Duodenal mucosa (tissue), 2 donors: Measurements from ENCODE around the gene ZBTB38.

Source experiments
- H3K27ac ChIP-seq: one replicate; pipeline ENCODE4 v1.7.0; 2013; ENCODE audit warnings: low read depth, low read length
- H3K27me3 ChIP-seq, 2 donors: one replicate each; pipeline ENCODE4 v1.7.0; 2013; ENCODE audit warnings: low read length in 2 of 2, control low read depth in 1 of 2; ENCODE audit not compliant: insufficient read depth in 2 of 2, control insufficient read depth in 1 of 2
- H3K36me3 ChIP-seq, 2 donors: one replicate each; pipeline ENCODE4 v1.7.0; 2013; ENCODE audit warnings: low read length in 2 of 2, control low read depth in 1 of 2; ENCODE audit not compliant: insufficient read depth in 2 of 2, control insufficient read depth in 1 of 2
- H3K4me1 ChIP-seq, 2 donors: one replicate each; pipeline ENCODE4 v1.7.0; 2013; ENCODE audit warnings: low read length in 2 of 2, control low read depth in 1 of 2; ENCODE audit not compliant: insufficient read depth in 2 of 2, control insufficient read depth in 1 of 2
- H3K4me3 ChIP-seq, 2 donors: one replicate each; pipeline ENCODE4 v1.7.0; 2013; ENCODE audit warnings: low read length in 2 of 2, low read depth in 1 of 2
- H3K9ac ChIP-seq, 2 donors: one replicate each; pipeline ENCODE4 v1.7.0; 2013; ENCODE audit warnings: low read length in 2 of 2, low read depth in 1 of 2
- H3K9me3 ChIP-seq, 2 donors: one replicate each; pipeline ENCODE4 v1.7.0; 2013; ENCODE audit warnings: low read length in 2 of 2, control low read depth in 1 of 2; ENCODE audit not compliant: control insufficient read depth in 1 of 2

The ZBTB38 gene

GRCh38 chr3:141341536-141341935 is 26.8 kb upstream of the ZBTB38 start:
- Histone ChIP-seq H3K36me3 (no peaks in the 10 kb centered on the region), H3K27ac (no peak overlapping the region), H3K4me1 (peaks cover 37 to 41% of the 10 kb centered on the region in 2 donors), H3K4me3 (no peak overlapping the region), H3K9me3 (no peaks in the 10 kb centered on the region), H3K9ac (no peak overlapping the region), H3K27me3 (no peaks in the 10 kb centered on the region)

DNA sequence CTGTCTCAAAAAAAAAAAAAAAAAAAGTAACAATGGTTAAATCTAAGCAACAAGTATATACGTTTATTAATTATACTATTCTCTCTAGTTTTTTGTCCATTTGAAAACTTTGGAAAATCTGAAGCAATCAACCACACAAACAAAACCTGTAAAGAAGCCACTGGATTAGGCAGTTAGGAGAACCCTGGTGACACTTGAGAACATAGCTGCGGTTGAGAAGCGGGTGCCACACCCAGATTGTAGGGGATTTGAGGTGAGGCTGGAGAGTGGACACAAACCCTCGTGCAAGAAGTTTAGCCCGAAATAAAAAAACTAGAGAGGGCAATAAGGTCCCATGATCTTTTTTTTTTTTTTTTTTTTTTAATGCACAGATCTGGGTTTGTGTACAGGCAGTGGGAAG is 25.9 kb upstream of the ZBTB38 start:
- Histone ChIP-seq H3K27ac (no peak overlapping the region), H3K27me3 (no peaks in the 10 kb centered on the region)

GRCh38 chr3:141343077-141343476 is 25.2 kb upstream of the ZBTB38 start:
- H3K9me3 ChIP-seq, result no peaks in the 10 kb centered on the region
- no peaks in the 10 kb centered on the region for H3K27me3 ChIP-seq
- H3K27ac ChIP-seq, result no peak overlapping the region
- H3K9ac ChIP-seq, result no peak overlapping the region
- peaks cover 32 to 42% of the 10 kb centered on the region in 2 donors for H3K4me1 ChIP-seq
- H3K36me3 ChIP-seq, result no peaks in the 10 kb centered on the region
- peak overlapping the region in 1 of 2 donors; percentile 10 for H3K4me3 ChIP-seq

More for the DNA sequence above, 25.9 kb upstream of the ZBTB38 start:
- Histone ChIP-seq H3K4me3 (no peak overlapping the region), H3K4me1 (peaks cover 36 to 39% of the 10 kb centered on the region in 2 donors), H3K9ac (no peak overlapping the region), H3K36me3 (no peaks in the 10 kb centered on the region), H3K9me3 (no peaks in the 10 kb centered on the region)

DNA sequence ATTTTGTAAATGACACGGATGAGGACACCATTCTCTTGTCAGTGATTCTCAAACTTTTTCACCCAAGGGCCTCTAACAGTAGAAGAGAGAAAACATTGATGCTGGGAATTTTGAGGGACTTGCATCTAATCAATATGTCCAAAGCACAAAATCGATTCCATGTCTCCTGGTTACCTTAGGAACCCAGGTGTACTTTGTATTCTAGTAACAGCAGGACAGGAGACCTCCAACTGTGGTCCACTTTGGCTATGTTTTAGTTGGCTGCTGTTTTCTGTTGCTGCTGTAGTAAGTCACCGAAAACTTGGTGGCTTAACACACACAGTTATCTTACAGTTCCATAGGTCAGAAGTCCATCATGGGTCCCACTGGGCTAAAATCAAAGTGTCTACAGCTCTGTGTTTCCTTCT is 24.4 kb upstream of the ZBTB38 start:
- Histone ChIP-seq H3K36me3 (no peaks in the 10 kb centered on the region), H3K9ac (no peak overlapping the region), H3K27ac (no peak overlapping the region), H3K4me3 (peak overlapping the region in 1 of 2 donors; percentile 0), H3K4me1 (peaks cover 32 to 44% of the 10 kb centered on the region in 2 donors), H3K9me3 (no peaks in the 10 kb centered on the region), H3K27me3 (no peaks in the 10 kb centered on the region)

GRCh38 chr3:141345528-141345927 is 22.8 kb upstream of the ZBTB38 start:
- Histone ChIP-seq H3K27ac (peak overlapping the region; percentile 53), H3K9ac (peak overlapping the region; percentile 19 to 29)

DNA sequence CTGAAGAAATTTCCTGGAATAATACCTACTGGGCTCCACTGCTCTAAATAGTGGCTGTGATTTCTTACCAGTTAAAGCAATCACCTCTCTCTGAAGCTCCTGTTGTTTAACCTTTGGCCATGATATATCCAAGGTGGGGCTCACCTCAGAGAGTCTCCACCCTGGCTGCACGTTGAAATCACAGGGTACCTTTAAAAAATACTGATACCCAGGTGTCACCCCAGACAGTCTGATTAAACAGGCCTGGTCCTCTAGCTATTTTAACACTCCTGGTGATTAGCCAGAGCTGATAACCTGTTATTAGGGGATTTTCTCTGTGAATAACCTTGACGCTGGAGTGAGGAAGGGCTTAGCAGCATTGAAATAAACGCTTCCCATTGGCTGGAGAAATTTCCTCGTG is 22.3 kb upstream of the ZBTB38 start:
- Histone ChIP-seq H3K9ac (peak overlapping the region; percentile 19 to 29), H3K27ac (no peak overlapping the region), H3K27me3 (no peaks in the 10 kb centered on the region), H3K4me1 (peaks cover 32 to 45% of the 10 kb centered on the region in 2 donors), H3K36me3 (no peaks in the 10 kb centered on the region), H3K4me3 (peak overlapping the region; percentile 12 to 40), H3K9me3 (no peaks in the 10 kb centered on the region)

More at GRCh38 chr3:141345528-141345927, 22.8 kb upstream of the ZBTB38 start:
- no peaks in the 10 kb centered on the region for H3K27me3 ChIP-seq
- no peaks in the 10 kb centered on the region for H3K36me3 ChIP-seq
- peak overlapping the region; percentile 12 to 40 for H3K4me3 ChIP-seq
- H3K9me3 ChIP-seq, result no peaks in the 10 kb centered on the region
- peaks cover 32 to 45% of the 10 kb centered on the region in 2 donors for H3K4me1 ChIP-seq

- peak overlapping the region; percentile 34 to 40 for H3K4me3 ChIP-seq
- peak overlapping the region in 1 of 2 donors; percentile 26 for H3K9ac ChIP-seq
- H3K4me1 ChIP-seq, result peaks cover 32 to 45% of the 10 kb centered on the region in 2 donors
- H3K36me3 ChIP-seq, result no peaks in the 10 kb centered on the region
- H3K27me3 ChIP-seq, result no peaks in the 10 kb centered on the region
- H3K9me3 ChIP-seq, result no peaks in the 10 kb centered on the region
- no peak overlapping the region for H3K27ac ChIP-seq
Measured at GRCh38 chr3:141346418-141346817, 21.9 kb upstream of the ZBTB38 start.

GRCh38 chr3:141346839-141347238 is 21.5 kb upstream of the ZBTB38 start:
- Histone ChIP-seq H3K4me1 (peaks cover 32 to 45% of the 10 kb centered on the region in 2 donors), H3K27ac (peak overlapping the region; percentile 45), H3K9me3 (no peaks in the 10 kb centered on the region), H3K36me3 (no peaks in the 10 kb centered on the region), H3K4me3 (peak overlapping the region in 1 of 2 donors; percentile 34), H3K27me3 (no peaks in the 10 kb centered on the region), H3K9ac (peak overlapping the region in 1 of 2 donors; percentile 26)

GRCh38 chr3:141348837-141349236 is 19.5 kb upstream of the ZBTB38 start:
- Histone ChIP-seq H3K27ac (no peak overlapping the region), H3K9me3 (no peaks in the 10 kb centered on the region), H3K27me3 (no peaks in the 10 kb centered on the region), H3K36me3 (no peaks in the 10 kb centered on the region), H3K9ac (no peak overlapping the region), H3K4me3 (no peak overlapping the region), H3K4me1 (peaks cover 25 to 40% of the 10 kb centered on the region in 2 donors)

DNA sequence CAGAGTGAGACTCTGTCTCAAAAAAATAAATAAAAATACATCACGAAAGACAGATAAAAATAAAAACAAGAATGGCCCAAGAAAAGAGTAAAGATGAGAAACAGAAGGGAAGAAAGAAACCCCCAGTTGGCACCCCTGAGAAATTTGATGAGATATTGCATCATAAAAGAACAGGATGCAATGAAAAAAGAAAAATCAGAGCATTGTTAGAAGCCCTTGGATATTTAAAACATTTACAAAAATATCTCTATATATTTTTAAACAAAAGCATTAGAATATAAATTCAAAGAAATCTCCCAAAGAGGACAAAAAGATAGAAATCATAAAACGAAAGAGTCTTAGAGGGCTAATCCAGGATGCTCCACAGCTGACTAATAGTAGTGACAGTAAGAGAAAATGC is 18.6 kb upstream of the ZBTB38 start:
- H3K4me3 ChIP-seq, result no peak overlapping the region
- no peaks in the 10 kb centered on the region for H3K9me3 ChIP-seq
- H3K9ac ChIP-seq, result no peak overlapping the region
- no peak overlapping the region for H3K27ac ChIP-seq
- H3K36me3 ChIP-seq, result no peaks in the 10 kb centered on the region
- H3K4me1 ChIP-seq, result peaks cover 16 to 34% of the 10 kb centered on the region in 2 donors
- no peaks in the 10 kb centered on the region for H3K27me3 ChIP-seq

DNA sequence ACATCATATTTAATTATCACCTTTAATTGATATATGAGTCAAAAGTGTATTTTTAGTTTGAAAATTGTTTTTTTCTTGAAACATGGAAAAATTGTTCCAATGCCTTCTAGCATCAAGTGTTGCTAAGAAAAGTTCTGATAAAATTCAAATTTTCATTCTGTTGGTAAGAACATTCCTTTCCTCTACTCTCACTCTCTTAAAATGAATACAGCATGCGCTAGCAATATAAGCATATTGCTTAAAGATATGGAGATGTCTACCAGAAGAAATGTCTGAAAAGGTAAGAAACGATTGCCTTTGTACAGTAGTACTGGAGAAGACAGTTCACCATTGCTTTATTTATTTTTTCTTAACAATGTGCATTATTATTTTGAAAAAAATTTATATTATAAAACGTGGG is 17.6 kb upstream of the ZBTB38 start:
- Histone ChIP-seq H3K4me3 (no peak overlapping the region), H3K4me1 (peaks cover 8 to 24% of the 10 kb centered on the region in 2 donors), H3K27ac (no peak overlapping the region), H3K36me3 (no peaks in the 10 kb centered on the region), H3K9ac (no peak overlapping the region), H3K27me3 (no peaks in the 10 kb centered on the region), H3K9me3 (no peaks in the 10 kb centered on the region)
